Calu3 (cell line): ENCODE measurements around the gene TP53TG5. TPM values are rescaled to one million over a fixed set of nuclear protein-coding genes. Genes with fewer than 3 reads are reported as not detected.

Experiments
- BruUV-seq: library from RNA; stranded (reverse); fragments of 400-500 nt; replicated peaks from 2 replicates; lab custom pipeline; 2021; lab: Mats Ljungman, UMichigan
- CTCF ChIA-PET: fragments of 300-600 bp; sonication (Branson Sonifier 250); formaldehyde crosslinking; loops from one replicate; lab custom pipeline; 2022; ENCODE audit warnings: antibody characterized with exemption; lab: Charles Lee
- DNase-seq: peaks from one replicate; pipeline ENCODE4 v3.0.0; 2022
- H3K27ac Mint-ChIP-seq: one replicate; pipeline ENCODE4 v1.8.0; 2022; ENCODE audit warnings: mixed read lengths; ENCODE audit not compliant: unreplicated experiment
- H3K27me3 Mint-ChIP-seq: one replicate; pipeline ENCODE4 v1.8.0; 2022; ENCODE audit warnings: mixed read lengths; ENCODE audit not compliant: unreplicated experiment
- H3K36me3 Mint-ChIP-seq: one replicate; pipeline ENCODE4 v1.8.0; 2022; ENCODE audit warnings: mild to moderate bottlenecking, moderate library complexity, mixed read lengths; ENCODE audit not compliant: insufficient read depth, unreplicated experiment
- H3K4me1 Mint-ChIP-seq: one replicate; pipeline ENCODE4 v1.8.0; 2022; ENCODE audit warnings: mild to moderate bottlenecking, low read depth, mixed read lengths; ENCODE audit not compliant: unreplicated experiment
- H3K4me3 Mint-ChIP-seq: one replicate; pipeline ENCODE4 v1.8.0; 2022; ENCODE audit warnings: mild to moderate bottlenecking, low read depth, moderate library complexity, mixed read lengths; ENCODE audit not compliant: unreplicated experiment
- H3K9me3 Mint-ChIP-seq: one replicate; pipeline ENCODE4 v1.8.0; 2022; ENCODE audit warnings: low read depth, mixed read lengths; ENCODE audit not compliant: unreplicated experiment
- intact Hi-C: fragments of 100-400 bp; cut with micrococcal nuclease; formaldehyde crosslinking; loops from one replicate; pipeline ENCODE4 v1.10.0; 2022; ENCODE audit not compliant: unreplicated experiment
- total RNA-seq: library from RNA; stranded (reverse); gene quantifications from 2 replicates; pipeline ENCODE4 v1.2.3, GENCODE V29; 2022
- TF ChIP-seq, protein P1 (sequence below): fragments of 200-600 bp; IDR thresholded peaks from one replicate; pipeline ENCODE4 v1.8.0; 2022; ENCODE audit warnings: antibody characterized with exemption; ENCODE audit not compliant: unreplicated experiment

The TP53TG5 gene
- total RNA-seq, 1 experiment from 2014 or later: 0.52 TPM

DNA sequence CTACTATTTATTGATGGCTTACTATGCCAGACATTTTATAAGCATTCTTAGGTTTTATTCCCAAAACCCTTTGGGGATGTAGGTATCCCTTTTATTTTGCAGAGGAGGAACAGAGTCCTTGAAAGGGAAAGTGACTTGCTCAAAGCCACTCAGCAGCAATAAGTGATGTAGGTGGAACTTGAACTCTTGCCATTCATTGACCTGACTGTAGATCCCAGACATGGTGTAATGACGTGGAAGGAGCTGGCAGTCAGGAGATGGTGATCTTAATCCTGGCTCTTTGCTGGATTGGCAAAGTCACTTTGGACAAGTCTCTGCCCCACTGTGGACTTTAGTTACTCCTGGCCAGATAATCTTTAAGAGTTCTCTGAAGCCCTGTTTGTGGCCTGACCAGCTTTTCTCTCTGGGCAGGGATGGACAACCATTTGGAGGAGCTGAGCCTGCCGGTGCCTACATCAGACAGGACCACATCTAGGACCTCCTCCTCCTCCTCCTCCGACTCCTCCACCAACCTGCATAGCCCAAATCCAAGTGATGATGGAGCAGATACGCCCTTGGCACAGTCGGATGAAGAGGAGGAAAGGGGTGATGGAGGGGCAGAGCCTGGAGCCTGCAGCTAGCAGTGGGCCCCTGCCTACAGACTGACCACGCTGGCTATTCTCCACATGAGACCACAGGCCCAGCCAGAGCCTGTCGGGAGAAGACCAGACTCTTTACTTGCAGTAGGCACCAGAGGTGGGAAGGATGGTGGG, 31.6 kb upstream of the TP53TG5 start:
- no peak for DNase-seq
- Mint-ChIP-seq H3K4me1 (peaks cover 27% of the 10 kb centered on the region), H3K36me3 (peaks cover 28% of the 10 kb centered on the region), H3K9me3 (no peaks in the 10 kb centered on the region), H3K27ac (no peak overlapping the region), H3K27me3 (no peaks in the 10 kb centered on the region), H3K4me3 (no peak overlapping the region)
- BruUV-seq: no TSS peak
- CTCF ChIA-PET: interaction anchor here (0.5 kb wide), 1 partner anchor 48 kb away, joined by 4 read pairs; no protein-coding TSS in a partner anchor
- TF ChIP-seq, protein P1, sequence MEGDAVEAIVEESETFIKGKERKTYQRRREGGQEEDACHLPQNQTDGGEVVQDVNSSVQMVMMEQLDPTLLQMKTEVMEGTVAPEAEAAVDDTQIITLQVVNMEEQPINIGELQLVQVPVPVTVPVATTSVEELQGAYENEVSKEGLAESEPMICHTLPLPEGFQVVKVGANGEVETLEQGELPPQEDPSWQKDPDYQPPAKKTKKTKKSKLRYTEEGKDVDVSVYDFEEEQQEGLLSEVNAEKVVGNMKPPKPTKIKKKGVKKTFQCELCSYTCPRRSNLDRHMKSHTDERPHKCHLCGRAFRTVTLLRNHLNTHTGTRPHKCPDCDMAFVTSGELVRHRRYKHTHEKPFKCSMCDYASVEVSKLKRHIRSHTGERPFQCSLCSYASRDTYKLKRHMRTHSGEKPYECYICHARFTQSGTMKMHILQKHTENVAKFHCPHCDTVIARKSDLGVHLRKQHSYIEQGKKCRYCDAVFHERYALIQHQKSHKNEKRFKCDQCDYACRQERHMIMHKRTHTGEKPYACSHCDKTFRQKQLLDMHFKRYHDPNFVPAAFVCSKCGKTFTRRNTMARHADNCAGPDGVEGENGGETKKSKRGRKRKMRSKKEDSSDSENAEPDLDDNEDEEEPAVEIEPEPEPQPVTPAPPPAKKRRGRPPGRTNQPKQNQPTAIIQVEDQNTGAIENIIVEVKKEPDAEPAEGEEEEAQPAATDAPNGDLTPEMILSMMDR: no peak
- intact Hi-C loops: no loop called here

DNA sequence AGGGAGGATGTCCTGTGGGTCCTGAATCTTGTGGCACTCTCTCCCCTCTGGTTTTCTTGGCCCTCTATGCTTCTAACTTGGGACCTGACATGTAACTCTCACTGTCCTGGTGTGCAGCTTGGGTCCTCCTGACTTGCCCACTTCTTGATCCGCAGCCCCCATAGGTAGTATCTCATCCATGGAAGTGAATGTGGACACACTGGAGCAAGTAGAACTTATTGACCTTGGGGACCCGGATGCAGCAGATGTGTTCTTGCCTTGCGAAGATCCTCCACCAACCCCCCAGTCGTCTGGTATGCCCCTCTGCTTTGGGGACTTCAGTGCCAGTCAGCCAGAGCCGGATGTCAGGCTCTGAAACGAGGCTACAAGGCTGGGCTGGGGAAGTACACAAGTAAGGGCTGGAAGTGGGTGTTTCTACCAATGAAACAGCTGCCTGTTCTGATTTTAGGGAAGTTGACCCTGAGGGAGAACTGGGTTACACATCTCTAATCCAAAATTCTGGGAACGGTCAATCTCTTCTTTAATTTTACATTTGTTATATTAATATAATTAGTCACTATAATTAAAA, 30.6 kb upstream of the TP53TG5 start:
- no TSS peak for BruUV-seq

DNA sequence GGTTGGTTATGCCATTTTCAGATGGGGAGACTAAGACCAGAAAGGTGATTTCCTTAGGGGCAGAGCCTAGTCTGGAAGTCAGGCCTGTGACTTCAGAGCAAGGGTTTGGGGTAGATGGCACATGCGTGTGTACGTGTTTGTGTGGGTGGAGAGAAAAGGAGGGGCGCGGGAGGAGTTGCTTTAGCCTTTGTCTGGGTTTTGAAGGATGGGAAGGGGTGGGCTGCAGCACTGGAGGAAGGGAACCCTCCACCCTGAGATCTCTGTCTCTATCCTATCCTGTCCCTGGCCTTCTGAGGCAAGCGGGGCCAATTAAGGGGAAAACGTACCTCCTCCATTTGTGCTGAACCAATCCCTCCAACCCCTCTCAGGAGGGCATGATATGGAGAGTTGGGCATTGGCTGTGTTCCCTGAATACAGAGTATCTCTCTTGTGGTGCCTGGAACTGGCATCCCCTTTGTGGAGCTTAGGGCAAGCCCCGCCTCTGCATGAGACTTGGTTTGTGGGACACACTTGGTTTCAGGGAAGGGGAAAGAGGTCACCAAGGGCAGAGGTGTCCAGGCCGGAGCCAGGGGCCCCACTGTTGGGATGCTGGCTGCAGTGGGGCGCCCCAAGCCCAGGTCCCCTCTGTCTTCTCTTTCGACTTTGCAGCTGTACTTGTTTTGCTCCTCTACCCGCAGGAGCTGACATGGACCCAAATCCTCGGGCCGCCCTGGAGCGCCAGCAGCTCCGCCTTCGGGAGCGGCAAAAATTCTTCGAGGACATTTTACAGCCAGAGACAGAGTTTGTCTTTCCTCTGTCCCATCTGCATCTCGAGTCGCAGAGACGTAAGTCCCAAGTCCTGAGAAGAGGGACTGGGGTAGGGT, 29.9 kb upstream of the TP53TG5 start, which contains the start of gene DBNDD2:
DBNDD2 (plus strand) TSS at position 507 of the 863 bp plus-strand sequence; CDS start at position 686, 179 bp downstream.
- H3K4me3 Mint-ChIP-seq: peak within 1 kb of the TSS; percentile 86
- no TSS peak for BruUV-seq
- H3K9me3 Mint-ChIP-seq: no peaks in the 10 kb centered on the region
- H3K27me3 Mint-ChIP-seq: no peaks in the 10 kb centered on the region
- H3K27ac Mint-ChIP-seq: peak within 1 kb of the TSS; percentile 57
- DNase-seq: no peak
- TF ChIP-seq, protein P1: no peak
- H3K36me3 Mint-ChIP-seq: peaks cover 29% of the 10 kb centered on the region
- CTCF ChIA-PET: interaction anchor here (0.5 to 3.0 kb wide), 8 partner anchors 8 to 363 kb away, joined by 3 to 14 read pairs (median 6); partner anchors contain the start of genes PIGT and SYS1
- intact Hi-C loops: no loop called here
- peaks cover 30% of the 10 kb centered on the region for H3K4me1 Mint-ChIP-seq

More for the DNA sequence above, 30.6 kb upstream of the TP53TG5 start:
- intact Hi-C loops: no loop called here
- TF ChIP-seq, protein P1: no peak
- peaks cover 30% of the 10 kb centered on the region for H3K4me1 Mint-ChIP-seq
- H3K4me3 Mint-ChIP-seq: no peak overlapping the region
- no peaks in the 10 kb centered on the region for H3K9me3 Mint-ChIP-seq
- CTCF ChIA-PET: interaction anchor here (0.5 to 1.2 kb wide), 2 partner anchors 14 to 18 kb away, joined by 3 to 6 read pairs; no protein-coding TSS in a partner anchor
- H3K27me3 Mint-ChIP-seq: no peaks in the 10 kb centered on the region
- peaks cover 29% of the 10 kb centered on the region for H3K36me3 Mint-ChIP-seq
- no peak for DNase-seq
- no peak overlapping the region for H3K27ac Mint-ChIP-seq
